Neuronal stem cell (in vitro differentiated cells): ENCODE results near the gene CCDC102B. TPM values are rescaled to one million over a fixed set of nuclear protein-coding genes. Genes with fewer than 3 reads are reported as not detected.

Source experiments
- DNase-seq: peaks from one replicate; pipeline ENCODE4 v3.0.0-alpha.2; 2013; ENCODE audit warnings: low spot score
- H2AFZ ChIP-seq: one replicate; pipeline ENCODE4 v1.6.1; 2013; ENCODE audit warnings: mild to moderate bottlenecking, low read length, inconsistent platforms
- H2AK5ac ChIP-seq: 2 replicates; pipeline ENCODE4 v1.6.1; 2013; ENCODE audit warnings: low read depth, mild to moderate bottlenecking, inconsistent platforms, low read length, moderate library complexity, mixed read lengths
- H2BK120ac ChIP-seq: 2 replicates; pipeline ENCODE4 v1.6.1; 2013; ENCODE audit warnings: low read depth, mild to moderate bottlenecking, inconsistent platforms, low read length, moderate library complexity, mixed read lengths
- H2BK12ac ChIP-seq: one replicate; pipeline ENCODE4 v1.6.1; 2013; ENCODE audit warnings: low read length, inconsistent platforms
- H2BK15ac ChIP-seq: 2 replicates; pipeline ENCODE4 v1.6.1; 2013; ENCODE audit warnings: mild to moderate bottlenecking, low read length, inconsistent platforms, mixed read lengths
- H2BK5ac ChIP-seq: one replicate; pipeline ENCODE4 v1.6.1; 2013; ENCODE audit warnings: inconsistent platforms, mild to moderate bottlenecking, low read length, moderate library complexity
- H3K14ac ChIP-seq: one replicate; pipeline ENCODE4 v1.6.1; 2013; ENCODE audit warnings: low read length, inconsistent platforms
- H3K18ac ChIP-seq: 2 replicates; pipeline ENCODE4 v1.6.1; 2013; ENCODE audit warnings: low read length, inconsistent platforms
- H3K23ac ChIP-seq: 2 replicates; pipeline ENCODE4 v1.6.1; 2013; ENCODE audit warnings: low read depth, mild to moderate bottlenecking, mixed read lengths, low read length, inconsistent platforms; ENCODE audit not compliant: poor library complexity
- H3K27ac ChIP-seq: replicated peaks from 3 replicates; pipeline ENCODE4 v1.5.1; 2013; ENCODE audit warnings: low read length, inconsistent platforms
- H3K27me3 ChIP-seq, 3 experiments: 2 replicates each; pipeline ENCODE4 v1.6.1; 2013; ENCODE audit warnings: low read length in 3 of 3, mild to moderate bottlenecking in 2 of 3, inconsistent platforms in 1 of 3, low read depth in 1 of 3, mixed read lengths in 1 of 3, moderate library complexity in 1 of 3; ENCODE audit not compliant: control insufficient read depth in 3 of 3, insufficient read depth in 3 of 3
- H3K36me3 ChIP-seq, 2 donors: replicated peaks in 1 of 2; 2 replicates each; pipeline ENCODE4 v1.6.1; 2013; ENCODE audit warnings: low read length in 2 of 2; ENCODE audit not compliant: control insufficient read depth in 2 of 2, insufficient read depth in 2 of 2
- H3K4ac ChIP-seq: 2 replicates; pipeline ENCODE4 v1.6.1; 2013; ENCODE audit warnings: inconsistent platforms, mild to moderate bottlenecking, low read length, moderate library complexity
- H3K4me1 ChIP-seq, 2 donors: 1 replicate in 1 of 2; 2 replicates in 1 of 2; pipeline ENCODE4 v1.6.1; 2013; ENCODE audit warnings: low read length in 2 of 2, low read depth in 1 of 2; ENCODE audit not compliant: control insufficient read depth in 2 of 2, insufficient read depth in 1 of 2
- H3K4me2 ChIP-seq: one replicate; pipeline ENCODE4 v1.6.1; 2013; ENCODE audit warnings: mild to moderate bottlenecking, low read length, inconsistent platforms; ENCODE audit not compliant: insufficient read depth, poor library complexity, severe bottlenecking
- H3K4me3 ChIP-seq, 2 donors: 2 replicates each; pipeline ENCODE4 v1.5.1; 2013; ENCODE audit warnings: low read length in 2 of 2, mild to moderate bottlenecking in 2 of 2, inconsistent platforms in 1 of 2, moderate library complexity in 1 of 2
- H3K79me1 ChIP-seq: one replicate; pipeline ENCODE4 v1.6.1; 2013; ENCODE audit warnings: low read depth, mild to moderate bottlenecking, inconsistent platforms, low read length, moderate library complexity
- H3K9ac ChIP-seq: one replicate; pipeline ENCODE4 v1.6.1; 2013; ENCODE audit warnings: mild to moderate bottlenecking, low read depth, low read length, inconsistent platforms; ENCODE audit not compliant: poor library complexity
- H3K9me3 ChIP-seq, 2 donors: replicated peaks in 1 of 2; 2 replicates each; pipeline versions ENCODE3 to v1.6.1; 2013; ENCODE audit warnings: low read length in 2 of 2, mild to moderate bottlenecking in 2 of 2, inconsistent platforms in 1 of 2, low read depth in 1 of 2, mixed read lengths in 1 of 2, moderate library complexity in 1 of 2; ENCODE audit not compliant: control insufficient read depth in 2 of 2, insufficient read depth in 1 of 2
- H4K8ac ChIP-seq: one replicate; pipeline ENCODE4 v1.6.1; 2013; ENCODE audit warnings: low read depth, mild to moderate bottlenecking, inconsistent platforms, low read length, moderate library complexity
- H4K91ac ChIP-seq: one replicate; pipeline ENCODE4 v1.6.1; 2013; ENCODE audit warnings: low read length, low read depth, mild to moderate bottlenecking, inconsistent platforms; ENCODE audit not compliant: poor library complexity
- WGBS, 2 donors: extraction: QIAGEN DNeasy Blood & Tissue Kit; methylation state at CpG; one replicate each; pipeline ENCODE4 v1.1.7; 2013; ENCODE audit warnings: missing lambda C conversion rate in 2 of 2, mixed read lengths in 1 of 2; ENCODE audit not compliant: insufficient read length in 2 of 2, insufficient replicate concordance in 1 of 2; ENCODE audit errors: extremely low coverage in 2 of 2; 5-methylcytosine and 5-hydroxymethylcytosine counted together
- polyA plus RNA-seq, 2 experiments: library from polyadenylated mRNA; stranded (reverse); fragments of 200-250 nt; gene quantifications; one replicate each; pipeline ENCODE4 v1.2.3, GENCODE V29; 2013

The CCDC102B gene
- polyA plus RNA-seq (2013, experiment 1 of 2): 7.1 TPM
- 7.4 TPM for polyA plus RNA-seq (2013, experiment 2 of 2)

GRCh38 chr18:68797871-68798270 is at the start of gene CCDC102B:
Gene CCDC102B, plus strand, starts transcription at chr18:68798080. Its CDS starts 38,684 bp downstream, at chr18:68836764.
- no peak within 1 kb of the TSS for H3K27ac ChIP-seq
- H3K23ac ChIP-seq: no peak within 1 kb of the TSS
- H3K18ac ChIP-seq: no peak within 1 kb of the TSS
- no peak within 1 kb of the TSS for H4K8ac ChIP-seq
- H2BK15ac ChIP-seq: no peak within 1 kb of the TSS
- no CpG with 5 or more reads among the region's 1 CpG for WGBS, 2 donors
- H3K27me3 ChIP-seq: no peaks in the 10 kb centered on the region
- no peak within 1 kb of the TSS for H2BK120ac ChIP-seq
- no peak within 1 kb of the TSS for H4K91ac ChIP-seq
- H2BK5ac ChIP-seq: no peak within 1 kb of the TSS
- peak within 1 kb of the TSS in 1 of 2 donors; percentile 19 for H3K4me3 ChIP-seq
- H2BK12ac ChIP-seq: no peak within 1 kb of the TSS
- H3K4me2 ChIP-seq: no peak within 1 kb of the TSS
- peaks cover 0 to 18% of the 10 kb centered on the region in 2 donors for H3K4me1 ChIP-seq
- H2AFZ ChIP-seq: peak within 1 kb of the TSS; percentile 75
- H2AK5ac ChIP-seq: no peak within 1 kb of the TSS
- H3K9ac ChIP-seq: no peak within 1 kb of the TSS
- H3K14ac ChIP-seq: no peak within 1 kb of the TSS
- H3K36me3 ChIP-seq: no peaks in the 10 kb centered on the region
- no peak for DNase-seq
- H3K4ac ChIP-seq: no peak within 1 kb of the TSS
- H3K9me3 ChIP-seq: peaks cover 0 to 2% of the 10 kb centered on the region in 2 donors
- no peaks in the 10 kb centered on the region for H3K79me1 ChIP-seq

GRCh38 chr18:68757126-68757525 is 40.8 kb upstream of the CCDC102B start:
- Histone ChIP-seq H3K9me3 (peaks cover 0 to 2% of the 10 kb centered on the region in 2 donors), H4K8ac (no peak overlapping the region), H3K9ac (no peak overlapping the region), H3K4me2 (no peak overlapping the region), H3K18ac (no peak overlapping the region), H4K91ac (no peak overlapping the region), H3K79me1 (peaks cover 1% of the 10 kb centered on the region), H2BK15ac (no peak overlapping the region), H2BK5ac (no peak overlapping the region), H3K36me3 (no peaks in the 10 kb centered on the region), H3K4me1 (no peaks in the 10 kb centered on the region), H3K4ac (no peak overlapping the region), H2BK12ac (no peak overlapping the region), H2AFZ (no peak overlapping the region), H3K27me3 (no peaks in the 10 kb centered on the region), H2AK5ac (no peak overlapping the region), H3K4me3 (no peak overlapping the region), H2BK120ac (no peak overlapping the region), H3K14ac (no peak overlapping the region), H3K23ac (no peak overlapping the region), H3K27ac (no peak overlapping the region)
- no peak for DNase-seq
- WGBS, 2 donors: no CpG with 5 or more reads among the region's 1 CpG

- Histone ChIP-seq H3K4me1 (peaks cover 0 to 1% of the 10 kb centered on the region in 2 donors), H2AK5ac (no peak overlapping the region), H3K9ac (no peak overlapping the region), H2AFZ (no peak overlapping the region), H4K8ac (no peak overlapping the region), H3K18ac (no peak overlapping the region), H3K9me3 (peaks cover 0 to 2% of the 10 kb centered on the region in 2 donors), H3K4ac (no peak overlapping the region), H4K91ac (no peak overlapping the region), H3K4me2 (no peak overlapping the region), H2BK12ac (no peak overlapping the region), H2BK15ac (no peak overlapping the region), H3K23ac (no peak overlapping the region), H3K4me3 (no peak overlapping the region), H2BK120ac (no peak overlapping the region), H2BK5ac (no peak overlapping the region), H3K27me3 (no peaks in the 10 kb centered on the region), H3K27ac (no peak overlapping the region), H3K79me1 (peaks cover under 1% of the 10 kb centered on the region), H3K14ac (no peak overlapping the region), H3K36me3 (no peaks in the 10 kb centered on the region)
- DNase-seq: no peak
- no CpG with 5 or more reads among the region's 2 CpGs for WGBS, 2 donors
These were observed 38.6 kb upstream of the CCDC102B start for GRCh38 chr18:68759308-68759707.

GRCh38 chr18:68763083-68763482 is 34.8 kb upstream of the CCDC102B start:
- H2AFZ ChIP-seq: no peak overlapping the region
- no peak overlapping the region for H3K23ac ChIP-seq
- H2BK120ac ChIP-seq: no peak overlapping the region
- no peaks in the 10 kb centered on the region for H3K9me3 ChIP-seq
- no peak overlapping the region for H3K18ac ChIP-seq
- H3K36me3 ChIP-seq: no peaks in the 10 kb centered on the region
- no peak overlapping the region for H2BK15ac ChIP-seq
- DNase-seq: no peak
- H2AK5ac ChIP-seq: no peak overlapping the region
- no peak overlapping the region for H2BK12ac ChIP-seq
- no peak overlapping the region for H3K4me2 ChIP-seq
- no peak overlapping the region for H4K91ac ChIP-seq
- peaks cover 0 to 1% of the 10 kb centered on the region in 2 donors for H3K4me1 ChIP-seq
- H3K4ac ChIP-seq: no peak overlapping the region
- WGBS, 2 donors: no CpG with 5 or more reads among the region's 2 CpGs
- no peak overlapping the region for H3K4me3 ChIP-seq
- no peak overlapping the region for H3K27ac ChIP-seq
- no peak overlapping the region for H3K9ac ChIP-seq
- no peaks in the 10 kb centered on the region for H3K27me3 ChIP-seq
- no peak overlapping the region for H3K14ac ChIP-seq
- no peak overlapping the region for H2BK5ac ChIP-seq
- no peaks in the 10 kb centered on the region for H3K79me1 ChIP-seq
- no peak overlapping the region for H4K8ac ChIP-seq
